OCI-LY1 (cell line): ENCODE measurements around the gene FNDC11.

Experiments
- CTCF ChIP-seq: fragments of 200-600 bp; sonication (generic), shearing (Covaris generic); IDR thresholded peaks from 2 replicates; pipeline ENCODE4 v1.5.1; 2017; ENCODE audit warnings: mild to moderate bottlenecking, antibody characterized with exemption, low read length, moderate library complexity, mixed read lengths
- EZH2 ChIP-seq: fragments of 200-600 bp; sonication (generic), shearing (Covaris generic); IDR thresholded peaks from 2 replicates; pipeline ENCODE4 v1.8.0; 2017; ENCODE audit warnings: borderline replicate concordance, mixed run types, mild to moderate bottlenecking, antibody characterized with exemption, low read length, moderate library complexity, mixed read lengths

GRCh38 chr20:63590218-63591146 lies 36.5 kb downstream of the FNDC11 start:
- TF ChIP-seq CTCF (no peak), EZH2 (no peak)
